HepG2 (cell line): Measurements from ENCODE around the gene CC2D1A. TPM values are rescaled to one million over a fixed set of nuclear protein-coding genes. Genes with fewer than 3 reads are reported as not detected.

Experiments
- CREM ChIP-seq, 2 experiments: sonication (generic) in 1 of 2; formaldehyde crosslinking in 1 of 2; IDR thresholded peaks; 2 replicates each; pipeline versions ENCODE4 v1.4.0 to v1.6.1; 2016 to 2020; ENCODE audit warnings: antibody characterized with exemption in 1 of 2, mild to moderate bottlenecking in 1 of 2, missing genetic modification reagents in 1 of 2
- HIVEP1 ChIP-seq: sonication (generic); formaldehyde crosslinking; IDR thresholded peaks from 2 replicates; pipeline ENCODE4 v1.4.0; 2020; ENCODE audit warnings: mild to moderate bottlenecking, missing genetic modification reagents
- ISL2 ChIP-seq: sonication (generic); formaldehyde crosslinking; IDR thresholded peaks from 2 replicates; pipeline ENCODE4 v1.5.0; 2020; ENCODE audit warnings: missing genetic modification reagents
- KDM5A ChIP-seq: fragments of 200-600 bp; sonication (generic); IDR thresholded peaks from 2 replicates; pipeline ENCODE4 v1.7.0; 2018; ENCODE audit warnings: antibody characterized with exemption, mild to moderate bottlenecking, low read length, borderline replicate concordance
- KDM5B ChIP-seq: sonication (generic); formaldehyde crosslinking; IDR thresholded peaks from 2 replicates; pipeline ENCODE4 v1.4.0; 2020; ENCODE audit warnings: missing genetic modification reagents, mild to moderate bottlenecking, borderline replicate concordance
- KLF6 ChIP-seq: IDR thresholded peaks from 2 replicates; pipeline ENCODE4 v1.8.0; 2016; ENCODE audit warnings: missing biosample characterization, missing genetic modification reagents
- NCOA2 ChIP-seq: sonication (generic); formaldehyde crosslinking; IDR thresholded peaks from 2 replicates; pipeline ENCODE4 v1.8.0; 2022; ENCODE audit warnings: inconsistent platforms
- RBFOX2 ChIP-seq: fragments of 200-400 bp; formaldehyde crosslinking; IDR thresholded peaks from 2 replicates; pipeline ENCODE4 v1.6.1; 2017; ENCODE audit warnings: low read depth, mild to moderate bottlenecking, low read length
- SRY ChIP-seq: sonication (generic); formaldehyde crosslinking; IDR thresholded peaks from 2 replicates; pipeline ENCODE4 v1.8.0; 2022; ENCODE audit warnings: mild to moderate bottlenecking, missing genetic modification reagents
- TOPORS ChIP-seq: sonication (generic); formaldehyde crosslinking; IDR thresholded peaks from 2 replicates; pipeline ENCODE4 v1.8.0; 2023; ENCODE audit warnings: mild to moderate bottlenecking, missing genetic modification reagents
- YEATS2 ChIP-seq: sonication (generic); formaldehyde crosslinking; IDR thresholded peaks from 2 replicates; pipeline ENCODE4 v1.4.0; 2020; ENCODE audit warnings: missing genetic modification reagents, borderline replicate concordance
- ZMYM4 ChIP-seq: sonication (generic); formaldehyde crosslinking; IDR thresholded peaks from 2 replicates; pipeline ENCODE4 v1.8.1; 2023; ENCODE audit warnings: mild to moderate bottlenecking, missing genetic modification reagents
- ZNF138 ChIP-seq: sonication (generic); formaldehyde crosslinking; IDR thresholded peaks from 2 replicates; pipeline ENCODE4 v1.5.0; 2020; ENCODE audit warnings: mild to moderate bottlenecking, low read depth, missing genetic modification reagents
- ZNF230 ChIP-seq: sonication (generic); formaldehyde crosslinking; IDR thresholded peaks from 2 replicates; pipeline ENCODE4 v1.4.0; 2020; ENCODE audit warnings: mild to moderate bottlenecking, missing genetic modification reagents
- ZNF335 ChIP-seq: sonication (generic); formaldehyde crosslinking; IDR thresholded peaks from 2 replicates; pipeline ENCODE4 v1.4.0; 2020; ENCODE audit warnings: missing genetic modification reagents
- ZNF432 ChIP-seq: sonication (generic); formaldehyde crosslinking; IDR thresholded peaks from 2 replicates; pipeline ENCODE4 v1.5.0; 2020; ENCODE audit warnings: missing genetic modification reagents, mild to moderate bottlenecking, borderline replicate concordance
- ZNF484 ChIP-seq: sonication (generic); formaldehyde crosslinking; IDR thresholded peaks from 2 replicates; pipeline ENCODE4 v1.5.1; 2020; ENCODE audit warnings: mild to moderate bottlenecking, low read depth, missing genetic modification reagents, borderline replicate concordance
- ZNF549 ChIP-seq: sonication (generic); formaldehyde crosslinking; IDR thresholded peaks from 2 replicates; pipeline ENCODE4 v1.5.0; 2020; ENCODE audit warnings: missing genetic modification reagents
- polyA plus RNA-seq, 8 experiments: library from polyadenylated mRNA; depleted of rRNA in 3 of 8; stranded (reverse) in 7 of 8; unstranded in 1 of 8; fragments of >200 nt; fragmentation: Illumina TruSeq in 4 of 8; extraction: Trizol in 4 of 8; gene quantifications; 2 replicates each; pipeline versions ENCODE4 v1.2.1 to v1.2.3, GENCODE V29; 2011 to 2016; ENCODE audit warnings: low read depth in 4 of 8, missing spikeins in 1 of 8, mixed read lengths in 1 of 8; ENCODE audit not compliant: insufficient read depth in 1 of 8
- total RNA-seq, 5 experiments: library from RNA; depleted of rRNA; stranded (reverse); fragments of >200 nt; fragmentation: Illumina TruSeq; extraction: Trizol; gene quantifications; 2 replicates each; pipeline ENCODE4 v1.2.3, GENCODE V29; 2016; ENCODE audit warnings: low read depth in 1 of 5
- TF ChIP-seq, protein P1 (sequence below): sonication (generic); formaldehyde crosslinking; IDR thresholded peaks from 2 replicates; pipeline ENCODE4 v1.8.0; 2022; ENCODE audit warnings: missing genetic modification reagents, low read depth, mild to moderate bottlenecking, borderline replicate concordance
- TF ChIP-seq, protein P2 (sequence below): sonication (generic); formaldehyde crosslinking; conservative IDR thresholded peaks from 2 replicates; pipeline ENCODE4 v1.4.0; 2020; ENCODE audit warnings: missing genetic modification reagents
- TF ChIP-seq, protein P3 (sequence below): IDR thresholded peaks from 2 replicates; pipeline ENCODE4 v1.6.1; 2016; ENCODE audit warnings: mild to moderate bottlenecking, missing biosample characterization, missing genetic modification reagents
- TF ChIP-seq, protein P4 (sequence below): sonication (generic); formaldehyde crosslinking; IDR thresholded peaks from 2 replicates; pipeline ENCODE4 v1.8.1; 2023; ENCODE audit warnings: mild to moderate bottlenecking, missing genetic modification reagents, borderline replicate concordance
- TF ChIP-seq, protein P5 (sequence below): sonication (generic); formaldehyde crosslinking; IDR thresholded peaks from 2 replicates; pipeline ENCODE4 v1.4.0; 2020; ENCODE audit warnings: low read depth, missing genetic modification reagents

The CC2D1A gene
- total and polyA plus RNA-seq, 2 of the 13 experiments (the other 11 are each of a cell fraction or from before 2014, with no cell fraction given) = 9.7 to 11.5 TPM

DNA sequence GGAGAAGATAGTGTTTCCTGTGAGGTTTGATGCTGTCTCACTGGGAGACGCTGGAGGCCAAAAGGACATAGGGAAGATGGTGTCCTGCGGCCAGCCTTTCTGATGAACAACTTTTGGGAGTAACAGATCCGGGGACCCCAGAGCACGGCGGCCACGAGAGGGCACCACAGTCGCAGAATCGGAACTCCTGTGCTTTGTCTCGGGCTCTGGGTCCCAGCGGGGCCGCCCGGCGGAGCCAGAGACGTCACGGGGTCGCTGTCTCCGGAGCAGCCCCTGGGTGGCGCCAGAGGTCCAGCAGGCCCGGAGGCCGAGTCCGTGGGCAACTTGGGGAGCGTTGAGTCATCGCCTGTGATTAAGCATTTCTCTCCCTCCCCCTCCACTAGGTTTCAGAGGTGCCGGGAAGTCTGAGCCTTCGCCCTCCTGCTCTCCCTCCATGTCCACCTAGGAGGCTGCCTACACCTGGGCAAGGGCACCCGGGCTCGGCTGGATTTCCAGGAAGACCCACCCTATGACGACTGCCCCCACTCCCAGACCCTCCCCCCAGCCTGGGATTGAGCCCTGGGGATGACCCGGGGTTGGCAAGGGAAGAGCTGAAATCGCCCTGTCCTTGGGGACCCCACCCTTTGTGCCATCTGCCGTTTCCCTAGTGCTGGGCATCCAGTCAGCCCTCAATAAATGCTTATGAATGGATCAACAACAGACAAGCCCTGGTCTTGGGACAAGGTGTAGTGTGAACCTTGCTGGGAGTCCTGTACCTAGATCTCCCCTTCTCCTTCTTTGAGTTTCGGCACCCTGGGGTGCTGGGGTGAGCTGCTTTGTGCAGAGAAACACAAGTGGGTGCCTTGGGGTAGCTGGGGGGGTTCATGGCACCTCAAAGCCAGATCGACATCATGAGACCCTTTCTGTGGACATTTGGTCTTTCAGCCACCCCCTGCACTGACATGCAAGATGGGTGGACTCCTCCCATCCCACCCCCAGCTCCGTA lies 25.6 kb upstream of the CC2D1A start (continued):
- TF ChIP-seq NCOA2 (CRISPR knock-in tag) (0 out of 2 replicates have a peak, but pooled peaks have one; percentile 41), ZNF230 (no peak), ZNF484 (no peak), ZNF549 (CRISPR knock-in tag) (no peak), ISL2 (CRISPR knock-in tag) (0 out of 2 replicates have a peak, but pooled peaks have one; percentile 32), KDM5B (CRISPR knock-in tag) (peak; percentile 71; the same call in 1 of the 2 replicates), ZNF138 (CRISPR knock-in tag) (no peak), KDM5A (no peak), TOPORS (peak; percentile 69; the same call in 1 of the 2 replicates), ZNF432 (CRISPR knock-in tag) (no peak), KLF6 (CRISPR knock-in tag) (peak; percentile 59; the same call in 1 of the 2 replicates), ZMYM4 (CRISPR knock-in tag) (peak; percentile 63), YEATS2 (CRISPR knock-in tag) (peak; percentile 76; the same call in 1 of the 2 replicates), SRY (CRISPR knock-in tag) (no peak), RBFOX2 (no peak), ZNF335 (CRISPR knock-in tag) (peak; percentile 63; the same call in 1 of the 2 replicates), HIVEP1 (CRISPR knock-in tag) (peak; percentile 67), CREM (IDR thresholded peaks at IDR 0.05) (peak; percentile 64), CREM (CRISPR knock-in tag; IDR thresholded peaks at IDR 0.05) (no peak)
- TF ChIP-seq, protein P1, sequence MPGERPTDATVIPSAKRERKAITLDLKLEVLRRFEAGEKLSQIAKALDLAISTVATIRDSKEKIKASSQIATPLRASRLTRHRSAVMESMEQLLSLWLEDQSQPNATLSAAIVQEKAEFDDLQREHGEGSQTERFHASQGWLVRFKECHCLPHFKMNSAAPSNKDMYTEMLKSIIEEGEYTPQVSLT = no peak
- TF ChIP-seq, protein P2, sequence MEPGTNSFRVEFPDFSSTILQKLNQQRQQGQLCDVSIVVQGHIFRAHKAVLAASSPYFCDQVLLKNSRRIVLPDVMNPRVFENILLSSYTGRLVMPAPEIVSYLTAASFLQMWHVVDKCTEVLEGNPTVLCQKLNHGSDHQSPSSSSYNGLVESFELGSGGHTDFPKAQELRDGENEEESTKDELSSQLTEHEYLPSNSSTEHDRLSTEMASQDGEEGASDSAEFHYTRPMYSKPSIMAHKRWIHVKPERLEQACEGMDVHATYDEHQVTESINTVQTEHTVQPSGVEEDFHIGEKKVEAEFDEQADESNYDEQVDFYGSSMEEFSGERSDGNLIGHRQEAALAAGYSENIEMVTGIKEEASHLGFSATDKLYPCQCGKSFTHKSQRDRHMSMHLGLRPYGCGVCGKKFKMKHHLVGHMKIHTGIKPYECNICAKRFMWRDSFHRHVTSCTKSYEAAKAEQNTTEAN (CRISPR knock-in tag) = no peak
- TF ChIP-seq, protein P3, sequence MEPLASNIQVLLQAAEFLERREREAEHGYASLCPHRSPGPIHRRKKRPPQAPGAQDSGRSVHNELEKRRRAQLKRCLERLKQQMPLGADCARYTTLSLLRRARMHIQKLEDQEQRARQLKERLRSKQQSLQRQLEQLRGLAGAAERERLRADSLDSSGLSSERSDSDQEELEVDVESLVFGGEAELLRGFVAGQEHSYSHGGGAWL (CRISPR knock-in tag) = 0 out of 2 replicates have a peak, but pooled peaks have one; percentile 27
- TF ChIP-seq, protein P4, sequence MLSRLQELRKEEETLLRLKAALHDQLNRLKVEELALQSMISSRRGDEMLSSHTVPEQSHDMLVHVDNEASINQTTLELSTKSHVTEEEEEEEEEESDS (CRISPR knock-in tag) = peak; percentile 36; the same call in 1 of the 2 replicates
- TF ChIP-seq, protein P5, sequence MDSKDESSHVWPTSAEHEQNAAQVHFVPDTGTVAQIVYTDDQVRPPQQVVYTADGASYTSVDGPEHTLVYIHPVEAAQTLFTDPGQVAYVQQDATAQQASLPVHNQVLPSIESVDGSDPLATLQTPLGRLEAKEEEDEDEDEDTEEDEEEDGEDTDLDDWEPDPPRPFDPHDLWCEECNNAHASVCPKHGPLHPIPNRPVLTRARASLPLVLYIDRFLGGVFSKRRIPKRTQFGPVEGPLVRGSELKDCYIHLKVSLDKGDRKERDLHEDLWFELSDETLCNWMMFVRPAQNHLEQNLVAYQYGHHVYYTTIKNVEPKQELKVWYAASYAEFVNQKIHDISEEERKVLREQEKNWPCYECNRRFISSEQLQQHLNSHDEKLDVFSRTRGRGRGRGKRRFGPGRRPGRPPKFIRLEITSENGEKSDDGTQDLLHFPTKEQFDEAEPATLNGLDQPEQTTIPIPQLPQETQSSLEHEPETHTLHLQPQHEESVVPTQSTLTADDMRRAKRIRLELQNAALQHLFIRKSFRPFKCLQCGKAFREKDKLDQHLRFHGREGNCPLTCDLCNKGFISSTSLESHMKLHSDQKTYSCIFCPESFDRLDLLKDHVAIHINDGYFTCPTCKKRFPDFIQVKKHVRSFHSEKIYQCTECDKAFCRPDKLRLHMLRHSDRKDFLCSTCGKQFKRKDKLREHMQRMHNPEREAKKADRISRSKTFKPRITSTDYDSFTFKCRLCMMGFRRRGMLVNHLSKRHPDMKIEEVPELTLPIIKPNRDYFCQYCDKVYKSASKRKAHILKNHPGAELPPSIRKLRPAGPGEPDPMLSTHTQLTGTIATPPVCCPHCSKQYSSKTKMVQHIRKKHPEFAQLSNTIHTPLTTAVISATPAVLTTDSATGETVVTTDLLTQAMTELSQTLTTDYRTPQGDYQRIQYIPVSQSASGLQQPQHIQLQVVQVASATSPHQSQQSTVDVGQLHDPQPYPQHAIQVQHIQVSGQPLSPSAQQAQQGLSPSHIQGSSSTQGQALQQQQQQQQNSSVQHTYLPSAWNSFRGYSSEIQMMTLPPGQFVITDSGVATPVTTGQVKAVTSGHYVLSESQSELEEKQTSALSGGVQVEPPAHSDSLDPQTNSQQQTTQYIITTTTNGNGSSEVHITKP = peak; percentile 44; the same call in 1 of the 2 replicates
